Measurements from ENCODE around the gene ATP8A2.

ATP8A2 gene

GRCh38 chr13:25901460-25902376 is 529.9 kb downstream of the ATP8A2 start:
- DNase-seq, result no peak

DNA sequence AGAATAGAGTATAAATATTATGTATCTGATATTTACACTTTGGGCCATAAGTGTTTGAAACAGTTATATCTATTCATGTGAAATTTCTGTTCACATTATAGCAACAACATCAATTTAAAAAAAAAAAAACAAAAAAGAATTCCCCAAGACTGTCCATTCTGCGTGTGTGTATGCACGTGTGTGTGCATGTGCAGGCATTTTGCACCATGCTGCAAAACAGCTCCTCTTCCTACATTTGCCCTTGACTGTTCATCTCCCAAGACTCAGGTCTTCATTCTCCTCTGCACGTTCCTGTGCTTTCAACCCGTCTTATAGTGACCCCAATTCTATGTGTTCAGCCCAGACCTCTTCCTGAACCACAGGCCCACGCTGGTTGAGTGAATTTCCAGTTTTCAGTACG is 530.7 kb downstream of the ATP8A2 start:
- DNase-seq, result no peak

DNA sequence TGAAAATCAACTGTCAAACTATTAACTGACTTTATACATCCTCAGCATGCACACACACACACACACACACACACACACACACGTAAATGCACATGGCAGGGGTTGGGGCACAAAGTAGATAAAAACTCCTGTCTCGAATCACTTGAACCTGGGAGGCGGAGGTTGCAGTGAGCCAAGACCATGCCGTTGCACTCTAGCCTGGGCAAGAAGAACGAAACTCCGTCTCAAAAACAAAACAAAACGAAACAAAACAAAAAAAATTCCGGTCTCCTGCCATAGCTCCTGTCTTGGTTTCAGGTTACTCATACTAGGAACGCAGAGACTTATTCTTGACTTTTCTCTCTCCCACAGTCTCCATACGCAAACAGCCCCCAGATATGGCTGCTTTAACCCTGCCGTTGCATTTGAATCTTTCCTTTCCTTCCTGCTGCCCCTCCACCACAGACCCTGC is 531.1 kb downstream of the ATP8A2 start:
- no peak for DNase-seq

- DNase-seq, result no peak
These were observed 533.1 kb downstream of the ATP8A2 start for GRCh38 chr13:25904830-25905229.

DNA sequence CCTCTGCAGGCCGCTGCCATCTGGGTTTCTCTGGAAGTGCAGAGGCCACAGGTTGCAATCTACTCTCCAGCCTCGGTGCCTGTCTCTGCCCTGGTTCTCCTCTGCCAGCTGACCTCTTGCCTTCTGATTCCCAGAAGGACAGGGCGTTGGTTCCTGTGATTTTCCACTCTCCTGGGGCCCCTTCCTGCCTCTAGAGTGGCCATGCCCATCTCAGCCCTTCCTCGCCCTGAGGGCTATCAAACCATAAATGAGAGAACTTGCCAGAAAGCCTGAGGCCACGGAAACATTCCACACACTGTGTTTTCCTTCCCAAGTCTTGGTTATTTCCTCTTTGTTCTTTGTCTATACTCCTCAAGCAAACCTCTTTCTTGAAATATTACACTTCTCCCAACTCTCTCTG is 533.8 kb downstream of the ATP8A2 start:
- DNase-seq, result no peak

- no peak for DNase-seq
These were observed 534.5 kb downstream of the ATP8A2 start for GRCh38 chr13:25906191-25906661.

DNA sequence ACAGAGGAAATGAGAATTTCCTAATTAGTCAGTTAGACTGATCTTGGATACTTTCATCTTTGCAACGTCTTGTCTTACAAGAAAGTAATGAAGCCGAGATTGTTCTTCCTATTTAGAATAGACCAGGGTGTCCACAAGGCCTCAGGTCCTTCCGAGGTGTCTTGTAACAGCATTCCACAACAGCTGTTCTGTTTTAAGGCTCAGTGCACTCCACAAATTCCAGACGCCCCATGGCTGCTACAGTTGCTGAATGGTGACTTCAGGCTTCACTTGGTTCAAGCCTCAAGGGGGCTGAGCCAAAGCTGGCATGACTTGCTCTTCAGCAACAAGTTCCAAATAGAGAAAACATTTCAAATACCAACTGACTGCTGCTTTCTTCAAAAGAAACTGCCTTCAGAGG is 536.6 kb downstream of the ATP8A2 start:
- no peak for DNase-seq

DNA sequence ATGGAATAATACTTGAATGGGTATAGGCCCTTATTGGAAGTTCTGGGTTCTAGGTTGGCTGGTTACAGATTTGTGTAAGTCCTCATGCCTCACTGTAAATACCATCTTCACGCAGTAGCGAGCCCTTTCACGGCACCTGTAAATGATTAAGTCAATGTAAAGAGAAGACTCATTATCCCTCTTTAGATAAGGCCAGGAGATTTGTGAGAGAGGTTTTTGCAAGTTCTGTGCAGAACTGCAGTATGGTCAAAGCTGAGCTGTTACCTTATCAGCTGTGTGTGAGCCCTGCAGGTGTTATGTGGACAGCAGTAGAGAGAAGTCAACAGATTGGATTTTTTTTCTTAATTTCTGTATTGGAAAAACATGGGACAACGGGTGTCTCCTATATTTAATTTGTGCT is 538.5 kb downstream of the ATP8A2 start:
- DNase-seq, result no peak

- DNase-seq, result no peak
These were observed 539.2 kb downstream of the ATP8A2 start for GRCh38 chr13:25910991-25911419.

GRCh38 chr13:25912961-25913360 is 541.2 kb downstream of the ATP8A2 start:
- no peak for DNase-seq

DNA sequence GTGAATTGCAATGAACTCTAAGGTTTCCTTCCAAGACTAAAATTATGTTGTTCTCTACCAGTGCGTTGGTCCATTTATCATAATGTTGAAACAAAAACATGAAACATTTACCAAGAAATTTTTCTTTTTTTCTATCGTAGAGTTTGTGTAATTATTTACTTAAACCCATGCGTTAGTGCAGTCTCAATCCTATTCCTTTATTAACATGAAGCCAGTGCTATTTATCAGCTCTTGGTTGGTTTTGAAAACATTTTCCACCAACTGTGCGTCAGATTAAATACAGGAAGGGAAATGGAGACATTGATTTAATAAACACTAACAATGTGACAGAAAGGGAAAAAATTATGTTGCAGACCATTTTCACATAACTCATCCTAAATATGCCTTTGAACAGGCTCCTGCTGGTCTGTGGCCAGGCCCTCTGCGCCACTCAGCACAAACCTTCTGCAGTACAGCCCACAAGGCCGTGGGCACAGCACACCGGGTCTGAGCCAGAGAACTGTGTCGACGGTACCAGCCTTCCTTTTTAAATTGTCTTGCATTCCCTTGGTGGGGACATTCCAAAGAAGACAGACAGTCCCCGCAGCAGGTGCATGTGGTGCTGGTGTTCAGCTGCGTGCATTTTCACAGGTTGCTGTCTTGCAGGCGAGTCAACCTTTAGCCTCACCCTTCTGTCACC is 544.2 kb downstream of the ATP8A2 start:
- no peak for DNase-seq

DNA sequence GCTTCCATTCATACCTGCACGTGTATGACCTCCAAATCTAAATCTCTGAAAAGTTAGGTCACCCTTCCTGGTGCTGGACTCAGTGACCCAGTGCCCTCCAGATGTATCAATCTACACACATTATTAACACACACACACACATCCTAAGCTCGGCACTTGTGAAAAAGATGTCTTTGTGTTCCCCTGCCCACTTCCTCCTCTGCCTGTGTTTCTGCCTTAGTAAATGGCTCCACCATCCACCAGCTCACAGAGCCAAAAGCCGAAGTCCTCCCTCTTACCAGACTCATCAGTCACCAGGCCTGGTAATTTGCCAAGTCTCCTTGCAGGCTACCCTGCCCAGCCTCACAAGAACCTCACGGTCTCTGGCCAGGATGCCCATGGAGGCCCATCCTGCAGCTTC is 548.5 kb downstream of the ATP8A2 start:
- DNase-seq, result no peak

- DNase-seq, result no peak
These were observed 549.2 kb downstream of the ATP8A2 start for GRCh38 chr13:25920931-25921330.

DNA sequence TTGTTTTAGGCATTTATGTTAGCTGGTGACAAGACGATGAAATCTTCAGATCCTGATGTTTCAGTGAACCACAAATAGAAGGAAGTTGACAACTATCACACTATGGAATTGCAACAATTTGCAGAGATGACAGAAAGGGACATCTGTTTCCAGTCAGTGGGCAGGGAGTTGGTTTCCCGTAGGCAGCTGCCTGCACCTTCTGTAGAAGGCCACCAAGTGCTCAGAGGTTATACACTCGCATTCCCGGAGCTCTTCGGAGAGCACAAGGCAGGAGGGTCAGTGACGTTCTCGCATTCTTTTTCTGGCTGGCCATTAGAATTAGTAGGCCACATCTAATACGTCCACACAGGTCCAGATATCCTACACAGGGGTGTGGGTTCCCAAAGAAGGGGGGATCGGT is 550.6 kb downstream of the ATP8A2 start:
- no peak for DNase-seq

GRCh38 chr13:25923217-25924085 is 551.7 kb downstream of the ATP8A2 start:
- DNase-seq, result no peak

DNA sequence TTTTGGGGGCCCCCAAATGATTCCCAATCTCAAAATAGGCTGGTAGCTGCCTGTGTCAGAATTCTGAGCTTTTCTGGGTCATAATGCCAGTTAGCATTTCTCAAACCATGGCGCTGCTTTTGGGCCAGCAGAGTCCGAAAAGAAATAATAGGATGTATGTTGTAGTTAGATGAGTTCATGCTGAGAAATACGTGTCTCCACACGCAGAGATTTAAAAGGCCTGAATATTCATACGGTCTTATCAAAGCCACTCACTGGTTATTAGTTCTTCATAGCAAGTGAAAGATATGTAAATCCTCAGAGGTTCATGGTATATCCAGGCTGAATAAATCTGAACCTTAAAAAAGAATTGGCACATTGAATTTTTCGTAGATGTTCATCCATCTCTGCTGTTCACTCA is 555.6 kb downstream of the ATP8A2 start:
- no peak for DNase-seq

GRCh38 chr13:25927932-25928331 is 556.2 kb downstream of the ATP8A2 start:
- no peak for DNase-seq

GRCh38 chr13:25928941-25929505 is 557.2 kb downstream of the ATP8A2 start:
- no peak for DNase-seq

GRCh38 chr13:25929816-25930215 is 558.0 kb downstream of the ATP8A2 start:
- DNase-seq, result no peak

DNA sequence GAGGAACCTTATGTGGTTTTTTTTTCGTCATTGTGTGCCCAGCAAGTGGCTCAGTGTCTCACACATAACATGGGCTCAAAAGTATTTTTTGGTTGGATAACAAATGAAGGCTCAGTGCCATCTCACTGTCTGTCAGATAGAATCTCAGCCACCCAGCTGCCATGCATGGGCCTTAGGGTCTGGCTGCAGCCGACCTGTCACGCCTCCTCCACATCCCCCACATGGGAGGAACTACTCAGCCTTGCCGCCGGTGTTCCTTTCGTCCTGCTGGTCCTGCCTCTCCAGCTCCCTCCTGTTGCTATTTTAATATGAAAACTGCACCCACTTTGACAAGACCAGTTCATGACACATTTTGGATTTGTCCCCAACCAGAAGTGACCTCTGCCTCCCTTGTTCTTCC is 558.9 kb downstream of the ATP8A2 start:
- DNase-seq, result no peak

GRCh38 chr13:25932365-25932764 is 560.6 kb downstream of the ATP8A2 start:
- no peak for DNase-seq

DNA sequence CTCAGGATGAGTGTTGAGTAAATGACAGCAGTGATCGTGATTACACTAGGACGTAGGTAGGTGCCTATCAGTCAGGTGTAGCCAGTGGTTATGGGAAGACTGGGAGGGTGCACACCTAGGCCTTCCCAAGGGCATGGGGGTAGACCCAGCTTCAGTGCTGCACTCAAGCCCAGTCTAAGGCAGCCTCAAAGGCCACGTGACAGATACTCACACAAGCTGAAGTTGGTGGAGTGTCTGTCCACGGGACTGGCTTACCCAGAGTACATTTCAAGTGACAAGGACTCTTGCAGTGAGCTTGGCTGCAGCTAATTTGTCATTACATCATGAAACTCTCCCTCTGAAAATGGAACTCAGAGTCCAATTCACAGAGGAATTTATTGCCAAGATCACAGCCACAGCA is 561.7 kb downstream of the ATP8A2 start:
- DNase-seq, result no peak

- no peak for DNase-seq
These were observed 562.4 kb downstream of the ATP8A2 start for GRCh38 chr13:25934127-25934526.
